Cardiac muscle cell (in vitro differentiated cells and primary cell): ENCODE data around the gene ZNF594. TPM values are rescaled to one million over a fixed set of nuclear protein-coding genes. Genes with fewer than 3 reads are reported as not detected.
"Not testable (repeated sequence)": the region's sequence is repeated elsewhere in the genome, so short reads cannot be mapped to it uniquely, and the experiment has no call there.

Experiments
- DNase-seq, 2 donors: peaks; one replicate each; pipeline versions ENCODE4 v3.0.0 to v3.0.0-alpha.2; 2010 to 2017; ENCODE audit warnings: low read depth in 1 of 2, low spot score in 1 of 2
- H3K27ac ChIP-seq: fragments of 200-600 bp; sonication (generic); 2 replicates; pipeline ENCODE4 v1.5.1; 2016
- H3K27me3 ChIP-seq: fragments of 200-600 bp; sonication (generic); 2 replicates; pipeline ENCODE4 v1.6.0; 2016; ENCODE audit warnings: control low read depth
- H3K36me3 ChIP-seq: fragments of 200-600 bp; sonication (generic); 2 replicates; pipeline ENCODE4 v1.5.1; 2016; ENCODE audit warnings: control low read depth
- H3K4me1 ChIP-seq: fragments of 200-600 bp; sonication (generic); 2 replicates; pipeline ENCODE4 v1.8.1; 2017; ENCODE audit warnings: low read depth, mild to moderate bottlenecking, mixed run types
- H3K4me3 ChIP-seq: fragments of 200-600 bp; sonication (generic); 2 replicates; pipeline ENCODE4 v1.5.1; 2016; ENCODE audit warnings: mild to moderate bottlenecking
- H3K9me3 ChIP-seq: fragments of 200-600 bp; sonication (generic); 2 replicates; pipeline ENCODE4 v1.5.1; 2017; ENCODE audit warnings: low read depth, mild to moderate bottlenecking, control low read depth
- CTCF ChIP-seq: IDR thresholded peaks from 2 replicates; pipeline ENCODE4 v1.5.1; 2012; ENCODE audit warnings: low read depth, mild to moderate bottlenecking, low read length
- polyA plus RNA-seq: library from polyadenylated mRNA; unstranded; fragments of >200 nt; fragmentation: Nextera tagmentation; extraction: Ambion mirVana; gene quantifications from 2 replicates; pipeline ENCODE4 v1.2.1, GENCODE V29; 2016
- total RNA-seq: library from RNA; depleted of rRNA; stranded (reverse); fragments of >200 nt; gene quantifications from 2 replicates; pipeline ENCODE4 v1.2.3, GENCODE V29; 2016

ZNF594 gene
- total and polyA plus RNA-seq, 2 experiments from 2014 or later = 13.6 to 30.6 TPM

GRCh38 chr17:5179003-5179402, 12.7 kb downstream of the ZNF594 start:
- Histone ChIP-seq H3K4me3 (no peak overlapping the region), H3K27me3 (no peaks in the 10 kb centered on the region), H3K4me1 (no peaks in the 10 kb centered on the region), H3K36me3 (peaks cover 10% of the 10 kb centered on the region), H3K27ac (no peak overlapping the region), H3K9me3 (peaks cover 13% of the 10 kb centered on the region)
- no peak for DNase-seq
- TF ChIP-seq CTCF = no peak

- not testable (repeated sequence) for H3K27ac ChIP-seq, H3K4me1 ChIP-seq, H3K4me3 ChIP-seq, DNase-seq, H3K36me3 ChIP-seq, H3K9me3 ChIP-seq, H3K27me3 ChIP-seq
These were observed 16.6 kb downstream of the ZNF594 start for GRCh38 chr17:5175027-5175426.

GRCh38 chr17:5165791-5166564, 25.7 kb downstream of the ZNF594 start:
- H3K4me1 ChIP-seq, H3K36me3 ChIP-seq, H3K4me3 ChIP-seq, H3K27me3 ChIP-seq, H3K9me3 ChIP-seq, H3K27ac ChIP-seq: not testable (repeated sequence)
- peak in 1 of 2 donors; percentile 79 for DNase-seq

GRCh38 chr17:5164436-5164835, 27.2 kb downstream of the ZNF594 start:
- no peak for DNase-seq
- H3K27me3 ChIP-seq = peaks cover 2% of the 10 kb centered on the region
- H3K27ac ChIP-seq = no peak overlapping the region
- peaks cover 7% of the 10 kb centered on the region for H3K4me1 ChIP-seq
- H3K4me3 ChIP-seq = no peak overlapping the region
- H3K36me3 ChIP-seq = no peaks in the 10 kb centered on the region
- no peak for TF ChIP-seq CTCF
- H3K9me3 ChIP-seq = no peaks in the 10 kb centered on the region

GRCh38 chr17:5161793-5162192, 29.9 kb downstream of the ZNF594 start:
- H3K4me1 ChIP-seq, H3K36me3 ChIP-seq, H3K9me3 ChIP-seq, DNase-seq, H3K27ac ChIP-seq, H3K4me3 ChIP-seq: not testable (repeated sequence)
- H3K27me3 ChIP-seq = peaks cover 11% of the 10 kb centered on the region

- H3K27me3 ChIP-seq = peaks cover 11% of the 10 kb centered on the region
- H3K4me1 ChIP-seq, DNase-seq, H3K27ac ChIP-seq, H3K36me3 ChIP-seq, H3K4me3 ChIP-seq, H3K9me3 ChIP-seq: not testable (repeated sequence)
These were observed 31.0 kb downstream of the ZNF594 start for GRCh38 chr17:5160702-5161101.

GRCh38 chr17:5146122-5146521, 45.5 kb downstream of the ZNF594 start:
- not testable (repeated sequence) for H3K27ac ChIP-seq, DNase-seq, H3K4me1 ChIP-seq, H3K9me3 ChIP-seq, H3K36me3 ChIP-seq, H3K4me3 ChIP-seq
- peaks cover 30% of the 10 kb centered on the region for H3K27me3 ChIP-seq

- H3K36me3 ChIP-seq, H3K4me1 ChIP-seq, DNase-seq, H3K4me3 ChIP-seq, H3K9me3 ChIP-seq, H3K27ac ChIP-seq: not testable (repeated sequence)
- H3K27me3 ChIP-seq = peaks cover 25% of the 10 kb centered on the region
These were observed 48.8 kb downstream of the ZNF594 start for GRCh38 chr17:5142877-5143276.

GRCh38 chr17:5139458-5139732, 52.3 kb downstream of the ZNF594 start:
- Histone ChIP-seq H3K4me1 (no peaks in the 10 kb centered on the region), H3K36me3 (no peaks in the 10 kb centered on the region), H3K4me3 (no peak overlapping the region), H3K9me3 (no peaks in the 10 kb centered on the region), H3K27ac (no peak overlapping the region), H3K27me3 (no peaks in the 10 kb centered on the region)
- TF ChIP-seq CTCF = no peak
- no peak for DNase-seq
